Osteoblast (primary cell): ENCODE results near the gene FBXO2. TPM values are rescaled to one million over a fixed set of nuclear protein-coding genes. Genes with fewer than 3 reads are reported as not detected.
A peak's percentile ranks its signal among the peaks of the same experiment; 100 is the strongest.

Source experiments
- DNase-seq: peaks from one replicate; pipeline ENCODE4 v3.0.0; 2011; ENCODE audit warnings: low spot score, mixed read lengths; ENCODE audit not compliant: insufficient read length; ENCODE audit errors: missing footprints
- H2AFZ ChIP-seq: 2 replicates; pipeline ENCODE4 v1.6.0; 2011; ENCODE audit warnings: mild to moderate bottlenecking, low read length
- H3K27ac ChIP-seq: 2 replicates; pipeline ENCODE4 v1.5.1; 2011; ENCODE audit warnings: mild to moderate bottlenecking, low read depth, low read length, moderate library complexity
- H3K27me3 ChIP-seq: 2 replicates; pipeline ENCODE4 v1.6.0; 2012; ENCODE audit warnings: mild to moderate bottlenecking, control low read depth, inconsistent platforms, low read length, moderate library complexity; ENCODE audit not compliant: insufficient read depth
- H3K36me3 ChIP-seq: 2 replicates; pipeline ENCODE4 v1.5.1; 2011; ENCODE audit warnings: mild to moderate bottlenecking, low read length, control low read depth, moderate library complexity; ENCODE audit not compliant: insufficient read depth
- H3K4me1 ChIP-seq: 2 replicates; pipeline ENCODE4 v1.5.1; 2011; ENCODE audit warnings: mild to moderate bottlenecking, low read length, control low read depth, moderate library complexity; ENCODE audit not compliant: insufficient read depth
- H3K4me2 ChIP-seq: 2 replicates; pipeline ENCODE4 v1.6.0; 2011; ENCODE audit warnings: mild to moderate bottlenecking, low read length; ENCODE audit not compliant: insufficient read depth
- H3K4me3 ChIP-seq: fragments of 200-600 bp; sonication (generic); 3 replicates; pipeline ENCODE4 v1.5.1; 2012; ENCODE audit warnings: mild to moderate bottlenecking, low read length, inconsistent platforms; ENCODE audit not compliant: insufficient read depth
- H3K79me2 ChIP-seq: 2 replicates; pipeline ENCODE4 v1.6.0; 2012; ENCODE audit warnings: mild to moderate bottlenecking, low read length, control low read depth, inconsistent platforms; ENCODE audit not compliant: insufficient read depth
- H3K9me3 ChIP-seq: 2 replicates; pipeline ENCODE4 v1.5.1; 2011; ENCODE audit warnings: low read depth, low read length, control low read depth
- H4K20me1 ChIP-seq: 2 replicates; pipeline ENCODE4 v1.6.0; 2012; ENCODE audit warnings: mild to moderate bottlenecking, low read length, control low read depth; ENCODE audit not compliant: insufficient read depth
- total RNA-seq: library from RNA; depleted of rRNA; stranded (reverse); fragments of >200 nt; gene quantifications from 2 replicates; pipeline ENCODE4 v1.2.3, GENCODE V29; 2012
- TF ChIP-seq, protein P1 (sequence below): IDR thresholded peaks from 2 replicates; pipeline ENCODE4 v1.5.1; 2011; ENCODE audit warnings: mild to moderate bottlenecking, low read depth, low read length, moderate library complexity; ENCODE audit errors: extremely low read depth

Gene FBXO2
- total RNA-seq, 1 donor: 0.36 TPM

DNA sequence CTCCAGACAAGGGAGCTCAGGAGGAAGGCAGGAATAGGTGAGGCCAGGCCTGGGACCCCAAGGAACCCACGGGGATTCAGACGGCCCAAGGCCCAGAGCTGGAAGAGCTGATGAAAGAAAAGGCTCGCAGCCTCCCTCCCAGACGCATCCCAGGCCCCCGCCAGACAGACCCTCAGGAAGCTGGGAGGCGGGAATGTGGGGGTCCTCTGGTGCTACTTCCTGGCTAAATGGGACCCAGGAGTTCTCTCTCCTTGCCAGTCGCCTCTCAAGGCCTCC lies 430 bp downstream of the FBXO2 start:
- TF ChIP-seq, protein P1, sequence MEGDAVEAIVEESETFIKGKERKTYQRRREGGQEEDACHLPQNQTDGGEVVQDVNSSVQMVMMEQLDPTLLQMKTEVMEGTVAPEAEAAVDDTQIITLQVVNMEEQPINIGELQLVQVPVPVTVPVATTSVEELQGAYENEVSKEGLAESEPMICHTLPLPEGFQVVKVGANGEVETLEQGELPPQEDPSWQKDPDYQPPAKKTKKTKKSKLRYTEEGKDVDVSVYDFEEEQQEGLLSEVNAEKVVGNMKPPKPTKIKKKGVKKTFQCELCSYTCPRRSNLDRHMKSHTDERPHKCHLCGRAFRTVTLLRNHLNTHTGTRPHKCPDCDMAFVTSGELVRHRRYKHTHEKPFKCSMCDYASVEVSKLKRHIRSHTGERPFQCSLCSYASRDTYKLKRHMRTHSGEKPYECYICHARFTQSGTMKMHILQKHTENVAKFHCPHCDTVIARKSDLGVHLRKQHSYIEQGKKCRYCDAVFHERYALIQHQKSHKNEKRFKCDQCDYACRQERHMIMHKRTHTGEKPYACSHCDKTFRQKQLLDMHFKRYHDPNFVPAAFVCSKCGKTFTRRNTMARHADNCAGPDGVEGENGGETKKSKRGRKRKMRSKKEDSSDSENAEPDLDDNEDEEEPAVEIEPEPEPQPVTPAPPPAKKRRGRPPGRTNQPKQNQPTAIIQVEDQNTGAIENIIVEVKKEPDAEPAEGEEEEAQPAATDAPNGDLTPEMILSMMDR: no peak
- no peak overlapping the region for H3K4me3 ChIP-seq
- peak overlapping the region; percentile 72 for H3K4me2 ChIP-seq
- no peak overlapping the region for H2AFZ ChIP-seq
- H3K9me3 ChIP-seq: no peaks in the 10 kb centered on the region
- H3K36me3 ChIP-seq: no peaks in the 10 kb centered on the region
- H3K27me3 ChIP-seq: peaks cover 16% of the 10 kb centered on the region
- no peaks in the 10 kb centered on the region for H4K20me1 ChIP-seq
- no peak for DNase-seq
- no peak overlapping the region for H3K27ac ChIP-seq
- H3K4me1 ChIP-seq: no peaks in the 10 kb centered on the region
- H3K79me2 ChIP-seq: no peaks in the 10 kb centered on the region

GRCh38 chr1:11653101-11653860 lies 948 bp downstream of the FBXO2 start:
- no peaks in the 10 kb centered on the region for H4K20me1 ChIP-seq
- no peaks in the 10 kb centered on the region for H3K4me1 ChIP-seq
- H2AFZ ChIP-seq: no peak overlapping the region
- no peak overlapping the region for H3K4me2 ChIP-seq
- H3K4me3 ChIP-seq: no peak overlapping the region
- peaks cover 16% of the 10 kb centered on the region for H3K27me3 ChIP-seq
- TF ChIP-seq, protein P1: no peak
- DNase-seq: peak; percentile 89
- H3K36me3 ChIP-seq: no peaks in the 10 kb centered on the region
- no peak overlapping the region for H3K27ac ChIP-seq
- H3K79me2 ChIP-seq: no peaks in the 10 kb centered on the region
- no peaks in the 10 kb centered on the region for H3K9me3 ChIP-seq

GRCh38 chr1:11652203-11652780 lies 1.9 kb downstream of the FBXO2 start:
- Histone ChIP-seq H3K9me3 (no peaks in the 10 kb centered on the region), H3K79me2 (no peaks in the 10 kb centered on the region), H3K27ac (no peak overlapping the region), H4K20me1 (no peaks in the 10 kb centered on the region), H2AFZ (no peak overlapping the region), H3K4me2 (no peak overlapping the region), H3K27me3 (peaks cover 19% of the 10 kb centered on the region), H3K4me1 (no peaks in the 10 kb centered on the region), H3K4me3 (no peak overlapping the region), H3K36me3 (no peaks in the 10 kb centered on the region)
- TF ChIP-seq, protein P1: no peak
- peak; percentile 91 for DNase-seq

- no peaks in the 10 kb centered on the region for H3K4me1 ChIP-seq
- H3K4me3 ChIP-seq: no peak overlapping the region
- H3K79me2 ChIP-seq: no peaks in the 10 kb centered on the region
- H3K27ac ChIP-seq: no peak overlapping the region
- H3K27me3 ChIP-seq: peaks cover 19% of the 10 kb centered on the region
- H2AFZ ChIP-seq: no peak overlapping the region
- TF ChIP-seq, protein P1: no peak
- H3K4me2 ChIP-seq: no peak overlapping the region
- H3K36me3 ChIP-seq: no peaks in the 10 kb centered on the region
- peak; percentile 41 for DNase-seq
- H4K20me1 ChIP-seq: no peaks in the 10 kb centered on the region
- H3K9me3 ChIP-seq: no peaks in the 10 kb centered on the region
Measured at GRCh38 chr1:11651017-11651416, 3.2 kb downstream of the FBXO2 start.
